GM19193 (cell line): Measurements from ENCODE around the gene TRIM33.

Source experiments
- POLR2A ChIP-seq: IDR thresholded peaks from 4 replicates; pipeline ENCODE4 v1.6.1; 2011; ENCODE audit not compliant: insufficient read depth, insufficient read length; ENCODE audit errors: extremely low read depth

TRIM33 gene

DNA sequence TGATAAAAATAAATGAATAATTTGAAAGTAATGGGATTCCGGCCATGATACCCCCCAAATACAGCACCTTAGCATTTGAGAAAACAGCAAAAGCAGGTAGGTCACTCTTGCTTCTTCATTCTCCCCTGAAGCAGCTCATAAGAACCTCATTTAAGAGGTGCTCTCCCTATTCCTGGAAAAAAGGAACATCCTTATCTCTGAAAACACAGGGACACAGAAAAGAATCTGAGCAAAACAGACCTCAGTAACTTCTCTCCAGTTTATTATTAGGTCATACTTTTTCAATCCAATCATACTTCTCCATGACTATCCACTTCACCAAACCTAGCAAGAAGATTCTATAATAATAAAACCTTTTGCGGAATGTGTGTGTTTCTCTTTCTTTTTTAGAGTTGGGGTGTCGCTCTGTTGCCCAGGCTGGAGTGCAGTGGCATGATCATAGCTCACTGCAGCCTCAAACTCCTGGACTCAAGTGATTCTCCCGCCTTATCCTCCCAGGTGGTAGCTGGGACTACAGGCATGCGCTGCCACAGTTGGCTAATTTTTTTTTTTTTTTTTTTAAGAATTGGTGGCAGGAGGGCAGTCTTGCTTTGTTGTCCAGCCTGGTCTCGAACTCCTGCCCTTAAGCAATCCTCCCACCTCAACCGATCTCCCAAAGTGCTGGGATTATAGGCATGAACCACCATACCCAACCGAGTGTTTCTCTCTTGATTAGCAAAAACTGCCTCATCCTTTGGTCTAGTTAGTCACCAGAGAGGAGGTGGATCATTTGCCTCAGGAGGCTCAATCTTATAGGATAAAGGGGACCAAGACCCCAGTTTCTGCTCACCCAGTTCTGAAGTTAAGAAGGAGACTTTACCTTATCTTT is 10.6 kb upstream of the TRIM33 start:
- TF ChIP-seq POLR2A = no peak

DNA sequence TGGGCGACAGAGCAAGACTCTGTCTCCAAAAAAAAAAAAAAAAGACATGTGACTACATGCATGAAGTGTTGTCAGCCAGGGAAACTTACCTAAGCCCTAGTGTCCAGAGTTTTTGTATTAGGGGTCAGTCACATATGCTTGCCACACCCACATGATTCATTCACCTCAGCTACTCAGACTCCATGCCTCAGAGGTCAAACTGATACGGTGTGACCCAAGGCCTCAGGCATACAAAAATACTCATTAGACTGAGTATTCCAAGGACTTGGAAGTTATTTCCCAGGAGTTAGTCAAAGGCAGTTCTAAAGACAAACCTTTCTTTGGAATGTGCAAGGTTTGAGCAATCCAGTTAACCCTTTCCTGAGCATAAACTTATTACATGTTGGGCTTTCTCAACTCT is 6.3 kb upstream of the TRIM33 start:
- no peak for TF ChIP-seq POLR2A

DNA sequence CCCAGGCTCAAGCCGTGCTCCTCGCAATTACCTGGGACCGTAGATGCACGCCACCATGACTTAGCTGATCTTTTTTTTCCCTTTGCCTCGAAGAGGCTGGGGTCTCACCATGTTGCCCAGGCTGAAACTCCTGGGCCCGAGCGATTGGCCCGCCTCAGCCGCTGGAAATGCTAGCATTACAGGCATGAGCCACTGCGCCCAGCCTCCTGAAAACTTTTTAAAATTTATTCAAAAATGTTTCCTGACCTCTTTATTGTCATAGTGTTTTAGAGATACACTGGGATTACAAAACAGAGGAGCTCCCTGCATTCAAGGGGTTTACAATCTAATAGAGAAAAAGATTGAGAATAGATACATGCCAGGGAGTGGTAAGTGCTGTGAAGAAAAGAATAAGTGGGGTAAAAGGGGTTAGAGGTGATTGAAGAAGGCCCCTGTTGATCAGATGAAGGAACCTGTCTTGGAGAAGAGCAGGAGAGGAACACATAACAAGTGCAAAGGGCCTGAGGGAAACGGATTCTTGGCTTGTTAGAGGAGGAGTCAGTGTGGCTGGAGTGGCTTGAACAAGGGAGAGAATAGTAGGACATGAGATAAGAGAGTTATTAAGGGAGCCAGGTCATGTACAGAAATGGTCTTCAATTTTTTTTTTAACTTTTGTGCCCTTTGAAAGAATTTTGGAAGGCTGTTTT is 1.7 kb upstream of the TRIM33 start:
- TF ChIP-seq POLR2A = no peak

DNA sequence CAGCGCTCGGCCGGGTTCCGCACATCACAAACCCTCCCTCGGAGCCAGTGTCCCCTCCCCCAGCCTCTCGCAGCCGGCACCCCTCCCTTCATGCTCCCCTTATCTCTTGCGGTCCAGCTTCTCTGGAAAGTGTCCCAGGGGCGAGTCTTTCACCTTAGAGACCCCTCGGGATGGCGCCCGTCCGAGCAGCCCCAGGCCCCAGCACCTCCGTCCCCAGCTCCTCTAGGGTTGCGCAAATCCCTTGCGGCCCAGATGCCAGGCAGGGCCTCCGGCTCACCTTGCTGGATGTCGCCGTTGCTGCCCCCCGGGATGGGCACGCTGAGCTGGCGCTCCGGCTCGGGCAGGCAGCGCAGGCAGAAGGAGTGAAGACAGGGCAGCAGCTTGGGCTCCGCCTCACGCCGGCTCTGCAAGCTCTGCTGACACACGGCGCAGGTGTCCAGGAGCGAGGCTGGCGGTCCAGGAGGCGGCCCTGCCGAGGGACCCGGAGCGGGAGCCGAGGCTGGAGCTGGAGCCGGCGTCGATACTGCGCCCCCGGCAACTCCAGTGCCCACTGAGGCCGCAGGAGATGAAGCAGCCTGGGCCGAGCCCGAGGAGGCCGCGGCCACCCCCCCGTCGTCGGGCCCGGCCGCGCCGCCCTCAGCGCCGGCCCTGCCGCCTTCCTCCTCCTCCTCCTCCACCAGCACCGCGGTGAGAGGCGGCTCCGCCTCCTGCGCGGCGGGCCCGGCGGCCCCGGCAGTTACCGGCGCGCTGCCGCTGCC is 550 bp downstream of the TRIM33 start:
- TF ChIP-seq POLR2A = no peak

DNA sequence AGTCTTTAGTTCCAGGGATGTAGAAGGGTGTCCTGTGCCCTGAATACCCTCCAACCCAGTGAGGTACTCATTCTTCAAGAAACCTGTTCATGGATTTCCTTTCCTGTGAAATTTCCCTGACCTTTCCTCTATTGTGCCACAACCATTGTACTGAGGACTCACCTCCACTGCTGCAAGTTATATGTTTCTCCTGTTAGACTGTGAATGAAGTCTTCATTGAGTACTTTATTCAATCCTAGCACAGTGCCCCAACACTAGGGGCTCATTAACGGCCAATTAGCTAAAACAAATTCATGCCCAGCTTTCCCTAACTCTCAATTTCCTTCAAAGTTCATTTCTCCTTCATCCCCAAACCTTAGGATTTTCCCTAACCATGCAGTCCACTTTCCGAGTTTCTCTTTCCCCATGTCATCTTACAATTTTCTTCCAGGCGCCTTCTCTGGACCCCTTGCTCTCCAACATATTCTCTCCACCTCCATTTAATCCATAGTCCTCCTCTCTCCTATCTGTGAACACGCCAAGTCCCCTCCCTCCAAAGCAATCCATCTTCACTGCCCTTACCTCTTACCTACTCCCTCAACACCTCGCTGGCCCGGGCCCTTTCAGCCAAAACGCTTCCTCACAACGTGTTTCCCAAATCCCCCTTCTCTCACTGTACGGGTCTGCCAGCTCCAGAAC is 1.3 kb downstream of the TRIM33 start:
- TF ChIP-seq POLR2A = no peak

DNA sequence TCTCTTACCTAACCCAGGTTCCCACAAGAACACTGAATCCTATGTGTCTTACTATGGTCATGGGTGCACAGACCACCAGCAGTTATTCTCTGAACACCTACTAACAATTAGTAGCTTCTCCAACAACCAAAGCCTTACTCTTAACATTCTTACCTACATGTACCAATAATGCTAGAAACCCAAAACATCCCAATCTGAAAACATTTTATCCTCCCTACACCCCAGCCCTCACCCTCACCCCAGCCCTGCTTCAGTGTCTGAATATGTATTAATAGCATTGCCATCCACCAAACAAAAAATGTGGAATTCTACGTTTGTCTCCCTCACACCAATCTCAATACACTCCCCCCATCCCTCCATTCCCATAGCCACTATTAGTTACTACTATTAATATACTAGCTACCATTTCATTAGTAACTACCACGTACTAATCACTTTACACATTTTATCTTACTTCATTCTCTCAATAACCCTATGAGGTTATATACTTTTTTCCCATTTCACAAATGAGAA is 2.6 kb downstream of the TRIM33 start:
- no peak for TF ChIP-seq POLR2A

GRCh38 chr1:114507513-114507912 is 3.5 kb downstream of the TRIM33 start:
- TF ChIP-seq POLR2A = no peak

- TF ChIP-seq POLR2A = no peak
Observed at GRCh38 chr1:114505148-114505561, 5.8 kb downstream of the TRIM33 start.

DNA sequence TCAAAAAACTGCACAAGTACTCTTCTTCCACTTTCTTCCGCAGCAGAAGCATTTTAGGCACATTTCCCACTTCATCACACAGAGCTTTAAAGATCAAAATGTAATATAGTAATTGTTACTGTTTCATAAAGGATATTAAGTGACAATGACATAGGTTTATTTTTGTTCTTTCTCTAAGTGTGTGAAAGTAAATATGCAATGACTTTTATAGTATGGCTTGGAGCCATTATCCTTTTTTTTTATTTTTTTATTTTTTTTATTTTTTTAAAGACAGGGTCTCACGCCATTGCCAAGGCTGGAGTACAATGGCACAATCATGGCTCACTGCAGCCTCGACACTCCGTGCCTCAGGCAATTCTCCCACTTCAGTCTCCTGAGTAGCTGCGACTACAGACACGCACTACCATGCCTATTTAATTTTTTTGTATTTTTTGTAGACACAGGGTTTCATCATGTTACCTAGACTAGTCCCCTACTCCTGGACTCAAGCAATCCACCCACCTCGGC is 7.0 kb downstream of the TRIM33 start:
- no peak for TF ChIP-seq POLR2A

DNA sequence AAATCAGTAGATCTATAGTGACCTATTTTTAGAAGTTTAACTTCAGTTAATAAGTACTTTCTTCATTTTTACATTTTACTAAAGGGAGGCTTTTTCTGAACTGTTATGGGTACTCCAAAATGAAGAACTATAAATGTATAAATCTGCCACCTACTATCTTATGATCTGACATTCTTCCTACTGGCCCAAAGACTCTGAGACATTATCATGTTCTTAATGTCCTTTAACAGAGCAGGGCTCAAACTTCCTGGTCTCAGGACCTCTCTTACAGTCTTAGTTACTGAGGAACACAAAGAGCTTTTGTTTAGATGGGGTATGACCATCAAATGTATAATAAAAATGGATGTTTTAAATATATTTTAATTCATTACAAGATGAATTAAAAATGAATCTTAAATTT is 8.9 kb downstream of the TRIM33 start:
- TF ChIP-seq POLR2A = no peak

- no peak for TF ChIP-seq POLR2A
Observed at GRCh38 chr1:114499478-114499877, 11.5 kb downstream of the TRIM33 start.

DNA sequence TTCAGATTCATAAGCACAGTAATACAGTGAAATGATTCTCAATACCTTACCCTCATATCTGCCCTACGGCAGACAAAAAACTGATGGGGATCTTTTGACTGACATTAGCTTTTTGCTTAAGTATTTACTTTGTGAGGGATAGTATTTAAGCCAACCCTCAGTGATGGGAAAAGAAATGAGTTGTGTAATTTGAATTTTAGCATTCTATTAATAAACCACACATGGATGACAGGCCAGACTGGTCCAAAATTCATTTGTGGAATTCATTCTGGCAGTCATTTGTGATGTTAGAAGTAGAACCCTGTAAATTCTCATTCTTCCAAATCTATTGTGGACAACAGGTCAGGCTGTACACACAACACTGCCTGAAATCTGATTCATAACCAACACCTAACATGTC is 14.9 kb downstream of the TRIM33 start:
- TF ChIP-seq POLR2A = no peak

GRCh38 chr1:114495486-114495885 is 15.5 kb downstream of the TRIM33 start:
- TF ChIP-seq POLR2A = no peak

- no peak for TF ChIP-seq POLR2A
Observed at GRCh38 chr1:114492978-114493377, 18.0 kb downstream of the TRIM33 start.
